GM23248 (cell line): ENCODE results near the gene ASIC4. TPM values are rescaled to one million over a fixed set of nuclear protein-coding genes. Genes with fewer than 3 reads are reported as not detected.

Experiments used
- DNase-seq: peaks from one replicate; pipeline ENCODE4 v3.0.0-alpha.2; 2015
- H2AFZ ChIP-seq: fragments of 200-600 bp; sonication (generic); 2 replicates; pipeline ENCODE4 v1.6.1; 2016; ENCODE audit warnings: antibody characterized with exemption
- H3F3A ChIP-seq: fragments of 200-600 bp; sonication (generic); 2 replicates; pipeline ENCODE4 v1.6.1; 2016; ENCODE audit warnings: mild to moderate bottlenecking, antibody characterized with exemption, mixed run types; ENCODE audit not compliant: insufficient read depth
- H3K27ac ChIP-seq: fragments of 200-600 bp; sonication (generic); 2 replicates; pipeline ENCODE4 v1.5.1; 2016; ENCODE audit warnings: mild to moderate bottlenecking
- H3K27me3 ChIP-seq: fragments of 200-600 bp; sonication (generic); replicated peaks from 2 replicates; pipeline ENCODE4 v1.6.1; 2016; ENCODE audit warnings: mild to moderate bottlenecking; ENCODE audit not compliant: insufficient read depth
- H3K36me3 ChIP-seq: fragments of 200-600 bp; sonication (generic); 2 replicates; pipeline ENCODE4 v1.6.1; 2016; ENCODE audit warnings: low read depth, mild to moderate bottlenecking
- H3K4me1 ChIP-seq: fragments of 200-600 bp; sonication (generic); 2 replicates; pipeline ENCODE4 v1.6.1; 2016; ENCODE audit warnings: mild to moderate bottlenecking; ENCODE audit not compliant: insufficient read depth
- H3K4me2 ChIP-seq: fragments of 200-600 bp; sonication (generic); one replicate; pipeline ENCODE4 v1.6.1; 2016; ENCODE audit warnings: mild to moderate bottlenecking; ENCODE audit not compliant: unreplicated experiment
- H3K4me3 ChIP-seq: fragments of 200-600 bp; sonication (generic); 2 replicates; pipeline ENCODE4 v1.5.1; 2016; ENCODE audit warnings: mild to moderate bottlenecking
- H3K79me2 ChIP-seq: fragments of 200-600 bp; sonication (generic); 2 replicates; pipeline ENCODE4 v1.6.1; 2016; ENCODE audit warnings: mild to moderate bottlenecking; ENCODE audit not compliant: insufficient read depth
- H3K9ac ChIP-seq: fragments of 200-600 bp; sonication (generic); 2 replicates; pipeline ENCODE4 v1.6.1; 2016; ENCODE audit warnings: mild to moderate bottlenecking
- H3K9me2 ChIP-seq: fragments of 200-600 bp; sonication (generic); 2 replicates; pipeline ENCODE4 v1.6.1; 2016; ENCODE audit warnings: mixed run types, mild to moderate bottlenecking, moderate library complexity; ENCODE audit not compliant: insufficient read depth
- H3K9me3 ChIP-seq: fragments of 200-600 bp; sonication (generic); one replicate; pipeline ENCODE4 v1.6.1; 2017; ENCODE audit warnings: low read depth
- H4K20me1 ChIP-seq: fragments of 200-600 bp; sonication (generic); 2 replicates; pipeline ENCODE4 v1.6.0; 2016; ENCODE audit not compliant: insufficient read depth
- EZH2 ChIP-seq: fragments of 200-600 bp; sonication (generic); IDR thresholded peaks from 2 replicates; pipeline ENCODE4 v1.6.1; 2018; ENCODE audit warnings: antibody characterized with exemption, mild to moderate bottlenecking; ENCODE audit not compliant: insufficient read depth, poor library complexity, severe bottlenecking
- EZH2phosphoT487 ChIP-seq: fragments of 200-600 bp; sonication (generic); IDR thresholded peaks from 2 replicates; pipeline ENCODE4 v1.6.1; 2018; ENCODE audit warnings: antibody characterized with exemption, moderate library complexity, mild to moderate bottlenecking, low read depth; ENCODE audit not compliant: insufficient read depth
- WGBS, 2 experiments: methylation state at CpG; one replicate each; pipeline ENCODE4 v1.1.6; 2015 to 2017; ENCODE audit warnings: low lambda C conversion rate in 2 of 2, low coverage in 1 of 2; ENCODE audit errors: missing lambda C conversion rate in 2 of 2; 5-methylcytosine and 5-hydroxymethylcytosine counted together
- in situ Hi-C: fragments of 300-500 bp; cut with MboI; formaldehyde crosslinking; loops from 2 replicates; pipeline ENCODE4 v1.15.0; 2020
- polyA plus RNA-seq: library from polyadenylated mRNA; unstranded; fragments of >200 nt; fragmentation: Nextera tagmentation; extraction: Ambion mirVana; gene quantifications from 2 replicates; pipeline ENCODE4 v1.2.1, GENCODE V29; 2016
- total RNA-seq: library from RNA; depleted of rRNA; stranded (reverse); fragments of >200 nt; shearing (Covaris generic); gene quantifications from 2 replicates; pipeline ENCODE4 v1.2.3, GENCODE V29; 2014

Gene ASIC4
- total and polyA plus RNA-seq, 2 experiments from 2014 or later = 0.43 TPM; not detected in 1

DNA sequence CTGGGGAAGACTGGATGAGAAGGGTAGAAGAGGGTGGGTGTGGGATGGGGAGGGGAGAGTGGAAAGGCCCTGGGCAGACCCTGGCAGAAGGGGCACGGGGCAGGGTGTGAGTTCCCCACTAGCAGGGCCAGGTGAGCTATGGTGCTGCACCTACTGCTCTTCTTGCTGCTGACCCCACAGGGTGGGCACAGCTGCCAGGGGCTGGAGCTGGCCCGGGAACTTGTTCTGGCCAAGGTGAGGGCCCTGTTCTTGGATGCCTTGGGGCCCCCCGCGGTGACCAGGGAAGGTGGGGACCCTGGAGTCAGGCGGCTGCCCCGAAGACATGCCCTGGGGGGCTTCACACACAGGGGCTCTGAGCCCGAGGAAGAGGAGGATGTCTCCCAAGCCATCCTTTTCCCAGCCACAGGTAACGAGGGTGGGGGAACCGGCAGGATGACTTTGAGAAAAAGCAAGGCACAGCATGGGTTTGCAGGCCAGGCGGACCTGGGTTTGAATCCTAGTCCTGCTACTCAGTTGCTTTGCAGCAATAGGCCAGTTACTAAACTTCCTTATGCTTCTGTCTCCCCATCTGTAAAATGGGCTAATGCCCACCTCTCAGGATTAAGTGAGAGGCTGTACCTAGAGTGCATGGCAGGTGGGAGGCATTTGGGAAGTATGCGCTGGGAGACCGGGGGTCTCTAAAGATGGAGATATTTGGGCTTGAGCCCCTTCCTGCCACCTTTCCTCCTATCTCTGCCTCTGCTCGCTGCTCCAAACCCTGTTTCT, 58.1 kb downstream of the ASIC4 start, which contains the start of gene INHA:
INHA (plus strand) TSS at position 74 of the 765 bp plus-strand sequence; CDS start at position 139, 65 bp downstream.
- WGBS, 2 experiments = 80 to 85% methylated on average over 13 of the region's 13 CpGs
- peak within 1 kb of the TSS; percentile 23; the same call in 1 of the 2 replicates for H3K27ac ChIP-seq
- H3K4me3 ChIP-seq = peak within 1 kb of the TSS; percentile 79
- peak within 1 kb of the TSS; percentile 68 for H3K4me2 ChIP-seq
- no peaks in the 10 kb centered on the region for H3K27me3 ChIP-seq
- H3K9ac ChIP-seq = peak within 1 kb of the TSS; percentile 82
- in situ Hi-C loops = no loop called here
- H3K9me2 ChIP-seq = no peaks in the 10 kb centered on the region
- TF ChIP-seq EZH2 (no peak), EZH2phosphoT487 (no peak)
- no peaks in the 10 kb centered on the region for H3F3A ChIP-seq
- peak within 1 kb of the TSS; percentile 69 for H2AFZ ChIP-seq
- H3K36me3 ChIP-seq = no peaks in the 10 kb centered on the region
- peaks cover 15% of the 10 kb centered on the region; the same call in 1 of the 2 replicates for H3K79me2 ChIP-seq
- H3K9me3 ChIP-seq = no peaks in the 10 kb centered on the region
- H4K20me1 ChIP-seq = no peaks in the 10 kb centered on the region
- no peak for DNase-seq
- peaks cover 6% of the 10 kb centered on the region; the same call in 1 of the 2 replicates for H3K4me1 ChIP-seq

DNA sequence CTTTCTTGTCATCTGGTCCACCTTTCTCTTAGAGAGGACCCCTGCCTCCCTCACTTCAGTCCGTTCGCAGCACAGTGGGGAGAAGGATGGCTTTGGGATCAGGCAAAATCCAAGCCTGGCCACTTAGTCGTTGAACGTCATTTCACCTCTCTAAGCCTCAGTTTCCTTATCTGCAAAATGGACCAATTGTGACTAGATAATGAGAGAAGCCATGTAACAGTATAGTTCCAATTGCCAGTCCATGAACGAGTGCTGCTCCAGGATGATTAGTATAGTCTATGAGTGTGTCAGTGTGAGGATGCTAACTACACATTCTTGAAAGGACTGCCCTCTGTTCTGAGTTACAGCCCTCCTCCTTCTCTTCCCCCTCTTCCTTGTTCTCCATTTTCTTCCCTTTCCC, 58.9 kb downstream of the ASIC4 start:
- Histone ChIP-seq H3K79me2 (peaks cover 15% of the 10 kb centered on the region; the same call in 1 of the 2 replicates), H3K36me3 (no peaks in the 10 kb centered on the region), H4K20me1 (no peaks in the 10 kb centered on the region), H3K4me3 (no peak overlapping the region), H3K4me2 (no peak overlapping the region), H3K9me3 (no peaks in the 10 kb centered on the region), H3K4me1 (peaks cover 6% of the 10 kb centered on the region; the same call in 1 of the 2 replicates), H3K9me2 (no peaks in the 10 kb centered on the region), H3K27ac (no peak overlapping the region), H3F3A (no peaks in the 10 kb centered on the region), H3K27me3 (no peaks in the 10 kb centered on the region), H3K9ac (no peak overlapping the region), H2AFZ (no peak overlapping the region)
- 56 to 64% methylated on average over 5 of the region's 5 CpGs for WGBS, 2 experiments
- no peak for TF ChIP-seq EZH2phosphoT487
- TF ChIP-seq EZH2 = no peak
- in situ Hi-C loops = no loop called here
- DNase-seq = no peak

GRCh38 chr2:219574484-219575311, 60.4 kb downstream of the ASIC4 start:
- no peak overlapping the region for H3K4me2 ChIP-seq
- in situ Hi-C loops = no loop called here

More at GRCh38 chr2:219574484-219575311, 60.4 kb downstream of the ASIC4 start:
- Histone ChIP-seq H3K27me3 (no peaks in the 10 kb centered on the region), H4K20me1 (no peaks in the 10 kb centered on the region), H3K36me3 (no peaks in the 10 kb centered on the region), H3K9me3 (no peaks in the 10 kb centered on the region), H3F3A (no peaks in the 10 kb centered on the region), H3K4me1 (peaks cover 4% of the 10 kb centered on the region; the same call in 1 of the 2 replicates), H2AFZ (no peak overlapping the region), H3K9me2 (no peaks in the 10 kb centered on the region), H3K4me3 (no peak overlapping the region), H3K79me2 (peaks cover 6% of the 10 kb centered on the region; the same call in 1 of the 2 replicates), H3K27ac (no peak overlapping the region), H3K9ac (no peak overlapping the region)
- no peak for DNase-seq
- 82 to 84% methylated on average over 21 to 22 of the region's 22 CpGs for WGBS, 2 experiments
- TF ChIP-seq EZH2 (no peak), EZH2phosphoT487 (no peak)
